Muscle of leg (tissue), 11 donors: ENCODE data around the gene PHF1. TPM values are rescaled to one million over a fixed set of nuclear protein-coding genes. Genes with fewer than 3 reads are reported as not detected.

Source experiments
- DNase-seq: peaks from one replicate; pipeline ENCODE4 v3.0.0; 2013
- H3K27ac ChIP-seq: one replicate; pipeline ENCODE4 v1.5.1; 2013; ENCODE audit warnings: mild to moderate bottlenecking, low read length, control low read depth
- H3K27me3 ChIP-seq: one replicate; pipeline ENCODE4 v1.6.1; 2013; ENCODE audit warnings: low read length; ENCODE audit not compliant: control insufficient read depth, insufficient read depth
- H3K36me3 ChIP-seq: one replicate; pipeline ENCODE4 v1.6.1; 2013; ENCODE audit warnings: low read length; ENCODE audit not compliant: control insufficient read depth, insufficient read depth
- H3K4me1 ChIP-seq: one replicate; pipeline ENCODE4 v1.6.1; 2013; ENCODE audit warnings: low read length; ENCODE audit not compliant: control insufficient read depth, insufficient read depth
- H3K4me3 ChIP-seq: one replicate; pipeline ENCODE4 v1.5.1; 2013; ENCODE audit warnings: low read length, control low read depth
- H3K9me3 ChIP-seq: replicated peaks from 2 replicates; pipeline ENCODE4 v1.6.1; 2013; ENCODE audit warnings: low read depth, low read length; ENCODE audit not compliant: control insufficient read depth
- WGBS: methylation state at CpG from one replicate; pipeline ENCODE4 v1.1.5; 2013; ENCODE audit warnings: missing lambda C conversion rate; ENCODE audit not compliant: insufficient coverage; 5-methylcytosine and 5-hydroxymethylcytosine counted together
- polyA plus RNA-seq, 8 donors: library from polyadenylated mRNA; unstranded; fragments of 120-200 nt; gene quantifications; one replicate each; pipeline versions ENCODE4 v1.2.1 to v1.2.3, GENCODE V29; 2013; ENCODE audit warnings: inconsistent platforms in 1 of 8, low replicate concordance in 1 of 8; ENCODE audit not compliant: insufficient read length in 8 of 8, insufficient read depth in 1 of 8
- total RNA-seq: library from RNA; stranded (reverse); fragments of 120-200 nt; gene quantifications from one replicate; pipeline ENCODE4 v1.2.4, GENCODE V29; 2013

Gene PHF1
- total and polyA plus RNA-seq, 9 donors, result 26.3 to 56.0 (median 46.7) TPM

- WGBS, result no CpG with 5 or more reads among the region's 12 CpGs
- no peak overlapping the region for H3K4me3 ChIP-seq
- peaks cover 29% of the 10 kb centered on the region for H3K36me3 ChIP-seq
- DNase-seq, result no peak
- H3K4me1 ChIP-seq, result peaks cover 57% of the 10 kb centered on the region
- H3K27me3 ChIP-seq, result no peaks in the 10 kb centered on the region
- H3K27ac ChIP-seq, result no peak overlapping the region
- H3K9me3 ChIP-seq, result no peaks in the 10 kb centered on the region
Observed at GRCh38 chr6:33431880-33432541, 21.2 kb downstream of the PHF1 start.

- Histone ChIP-seq H3K27me3 (no peaks in the 10 kb centered on the region), H3K4me3 (no peak overlapping the region), H3K27ac (peak overlapping the region; percentile 71), H3K36me3 (peaks cover 33% of the 10 kb centered on the region), H3K4me1 (peaks cover 52% of the 10 kb centered on the region), H3K9me3 (no peaks in the 10 kb centered on the region)
- DNase-seq, result no peak
- 65% methylated on average over 6 of the region's 10 CpGs for WGBS
Observed at GRCh38 chr6:33432546-33432945, 21.7 kb downstream of the PHF1 start.

GRCh38 chr6:33433001-33433543 is 22.3 kb downstream of the PHF1 start:
- DNase-seq, result no peak
- Histone ChIP-seq H3K36me3 (peaks cover 36% of the 10 kb centered on the region), H3K4me1 (peaks cover 51% of the 10 kb centered on the region), H3K9me3 (no peaks in the 10 kb centered on the region), H3K27me3 (no peaks in the 10 kb centered on the region), H3K27ac (peak overlapping the region; percentile 71), H3K4me3 (no peak overlapping the region)
- WGBS, result 86% methylated on average over 1 of the region's 1 CpG

- peaks cover 46% of the 10 kb centered on the region for H3K4me1 ChIP-seq
- H3K36me3 ChIP-seq, result peaks cover 42% of the 10 kb centered on the region
- DNase-seq, result peak; percentile 74
- H3K27me3 ChIP-seq, result no peaks in the 10 kb centered on the region
- WGBS, result 13% methylated on average over 10 of the region's 17 CpGs
- H3K9me3 ChIP-seq, result no peaks in the 10 kb centered on the region
- H3K4me3 ChIP-seq, result no peak overlapping the region
- H3K27ac ChIP-seq, result peak overlapping the region; percentile 71
Observed at GRCh38 chr6:33433544-33434191, 22.9 kb downstream of the PHF1 start.

GRCh38 chr6:33434961-33435360 is 24.1 kb downstream of the PHF1 start:
- DNase-seq, result no peak
- Histone ChIP-seq H3K9me3 (no peaks in the 10 kb centered on the region), H3K4me1 (peaks cover 36% of the 10 kb centered on the region), H3K4me3 (no peak overlapping the region), H3K27me3 (no peaks in the 10 kb centered on the region), H3K27ac (no peak overlapping the region), H3K36me3 (peaks cover 52% of the 10 kb centered on the region)
- 75% methylated on average over 1 of the region's 4 CpGs for WGBS

- peaks cover 75% of the 10 kb centered on the region for H3K36me3 ChIP-seq
- H3K4me1 ChIP-seq, result peaks cover 15% of the 10 kb centered on the region
Observed at GRCh38 chr6:33437666-33438065, 26.9 kb downstream of the PHF1 start.

GRCh38 chr6:33438978-33439594 is 28.3 kb downstream of the PHF1 start:
- Histone ChIP-seq H3K4me1 (peaks cover 2% of the 10 kb centered on the region), H3K27me3 (no peaks in the 10 kb centered on the region), H3K9me3 (no peaks in the 10 kb centered on the region), H3K36me3 (peaks cover 81% of the 10 kb centered on the region), H3K4me3 (no peak overlapping the region), H3K27ac (no peak overlapping the region)
- 93% methylated on average over 2 of the region's 3 CpGs for WGBS
- DNase-seq, result no peak

More at GRCh38 chr6:33437666-33438065, 26.9 kb downstream of the PHF1 start:
- DNase-seq, result no peak
- 94% methylated on average over 16 of the region's 18 CpGs for WGBS
- Histone ChIP-seq H3K4me3 (no peak overlapping the region), H3K27ac (no peak overlapping the region), H3K9me3 (no peaks in the 10 kb centered on the region), H3K27me3 (no peaks in the 10 kb centered on the region)

- Histone ChIP-seq H3K27ac (no peak overlapping the region), H3K4me3 (no peak overlapping the region), H3K36me3 (peaks cover 85% of the 10 kb centered on the region), H3K4me1 (no peaks in the 10 kb centered on the region), H3K9me3 (no peaks in the 10 kb centered on the region), H3K27me3 (no peaks in the 10 kb centered on the region)
- 75% methylated on average over 8 of the region's 9 CpGs for WGBS
- DNase-seq, result no peak
Observed at GRCh38 chr6:33439956-33440648, 29.3 kb downstream of the PHF1 start.

GRCh38 chr6:33440649-33441309 is 30.0 kb downstream of the PHF1 start:
- no peak for DNase-seq
- H3K27ac ChIP-seq, result no peak overlapping the region
- no peaks in the 10 kb centered on the region for H3K27me3 ChIP-seq
- 84% methylated on average over 13 of the region's 19 CpGs for WGBS
- peaks cover 82% of the 10 kb centered on the region for H3K36me3 ChIP-seq
- H3K4me3 ChIP-seq, result no peak overlapping the region
- H3K9me3 ChIP-seq, result no peaks in the 10 kb centered on the region
- no peaks in the 10 kb centered on the region for H3K4me1 ChIP-seq
